Prostate gland (tissue), 2 donors: ENCODE data around the gene LCE3A.

Experiments used
- POLR2AphosphoS5 ChIP-seq: sonication (generic); formaldehyde crosslinking; IDR thresholded peaks from one replicate; pipeline ENCODE4 v1.6.1; 2017; ENCODE audit warnings: antibody characterized with exemption
- TF ChIP-seq, protein P1 (sequence below), 4 experiments: fragments of 200-600 bp in 2 of 4; fragments of 450-650 bp in 2 of 4; sonication (generic) in 2 of 4; IDR thresholded peaks; 1 replicate in 3 of 4; 2 replicates in 1 of 4; pipeline ENCODE4 v1.5.1; 2016 to 2019; ENCODE audit warnings: antibody characterized with exemption in 4 of 4, mild to moderate bottlenecking in 2 of 4, moderate library complexity in 2 of 4

DNA sequence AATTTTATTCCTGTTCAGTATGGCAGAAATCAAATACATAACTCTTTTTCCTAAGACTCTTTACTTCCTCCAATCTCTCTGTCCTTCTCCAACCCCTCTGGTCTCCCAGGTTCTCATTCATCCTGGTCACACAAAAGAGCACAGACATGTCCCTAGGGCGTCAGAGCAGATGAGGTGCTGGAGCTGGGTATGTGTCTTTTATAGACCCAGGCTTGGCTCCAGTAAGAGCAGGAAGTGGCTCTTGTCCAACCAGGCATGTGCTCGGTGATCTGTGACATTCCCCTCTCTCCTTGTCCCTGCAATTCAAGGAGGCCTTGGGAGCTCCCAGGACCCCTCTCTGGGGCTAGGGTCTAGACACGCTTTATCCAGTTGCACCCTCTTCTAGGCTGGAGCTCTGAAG lies 22.2 kb upstream of the LCE3A start:
- TF ChIP-seq POLR2AphosphoS5, result no peak
- TF ChIP-seq, protein P1, sequence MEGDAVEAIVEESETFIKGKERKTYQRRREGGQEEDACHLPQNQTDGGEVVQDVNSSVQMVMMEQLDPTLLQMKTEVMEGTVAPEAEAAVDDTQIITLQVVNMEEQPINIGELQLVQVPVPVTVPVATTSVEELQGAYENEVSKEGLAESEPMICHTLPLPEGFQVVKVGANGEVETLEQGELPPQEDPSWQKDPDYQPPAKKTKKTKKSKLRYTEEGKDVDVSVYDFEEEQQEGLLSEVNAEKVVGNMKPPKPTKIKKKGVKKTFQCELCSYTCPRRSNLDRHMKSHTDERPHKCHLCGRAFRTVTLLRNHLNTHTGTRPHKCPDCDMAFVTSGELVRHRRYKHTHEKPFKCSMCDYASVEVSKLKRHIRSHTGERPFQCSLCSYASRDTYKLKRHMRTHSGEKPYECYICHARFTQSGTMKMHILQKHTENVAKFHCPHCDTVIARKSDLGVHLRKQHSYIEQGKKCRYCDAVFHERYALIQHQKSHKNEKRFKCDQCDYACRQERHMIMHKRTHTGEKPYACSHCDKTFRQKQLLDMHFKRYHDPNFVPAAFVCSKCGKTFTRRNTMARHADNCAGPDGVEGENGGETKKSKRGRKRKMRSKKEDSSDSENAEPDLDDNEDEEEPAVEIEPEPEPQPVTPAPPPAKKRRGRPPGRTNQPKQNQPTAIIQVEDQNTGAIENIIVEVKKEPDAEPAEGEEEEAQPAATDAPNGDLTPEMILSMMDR (IDR thresholded peaks at IDR 0.05), result no peak
